ENCODE results near the gene KIAA1614.

Gene KIAA1614

GRCh38 chr1:180912801-180913565 is at the start of gene KIAA1614:
KIAA1614 (plus strand) TSS chr1:180912897; CDS start chr1:180913244, 347 bp downstream.
- DNase-seq (ENCODE audit: low read depth in 2 of 2), result no peak

- peak in 1 of 2 donors; percentile 27 for DNase-seq (ENCODE audit: low read depth in 2 of 2)
Measured at GRCh38 chr1:180863158-180863775, 49.4 kb upstream of the KIAA1614 start.

GRCh38 chr1:180881806-180882509 is 30.7 kb upstream of the KIAA1614 start:
- no peak for DNase-seq (ENCODE audit: low read depth in 2 of 2)

- no peak for DNase-seq (ENCODE audit: low read depth in 2 of 2)
Measured at GRCh38 chr1:180884588-180885300, 28.0 kb upstream of the KIAA1614 start.

- DNase-seq (ENCODE audit: low read depth in 2 of 2), result no peak
Measured at GRCh38 chr1:180886338-180886737, 26.4 kb upstream of the KIAA1614 start.

- no peak for DNase-seq (ENCODE audit: low read depth in 2 of 2)
Measured at GRCh38 chr1:180887841-180888240, 24.9 kb upstream of the KIAA1614 start.

- DNase-seq (ENCODE audit: low read depth in 2 of 2), result no peak
Measured at GRCh38 chr1:180888870-180889269, 23.8 kb upstream of the KIAA1614 start.

GRCh38 chr1:180889325-180889724 is 23.4 kb upstream of the KIAA1614 start:
- no peak for DNase-seq (ENCODE audit: low read depth in 2 of 2)

- no peak for DNase-seq (ENCODE audit: low read depth in 2 of 2)
Measured at GRCh38 chr1:180892272-180892671, 20.4 kb upstream of the KIAA1614 start.

- DNase-seq (ENCODE audit: low read depth in 2 of 2), result no peak
Measured at GRCh38 chr1:180892675-180893074, 20.0 kb upstream of the KIAA1614 start.

GRCh38 chr1:180893614-180894013 is 19.1 kb upstream of the KIAA1614 start:
- no peak for DNase-seq (ENCODE audit: low read depth in 2 of 2)

- DNase-seq (ENCODE audit: low read depth in 2 of 2), result no peak
Measured at GRCh38 chr1:180896161-180896560, 16.5 kb upstream of the KIAA1614 start.

- DNase-seq (ENCODE audit: low read depth in 2 of 2), result no peak
Measured at GRCh38 chr1:180898441-180899219, 14.1 kb upstream of the KIAA1614 start.

- DNase-seq (ENCODE audit: low read depth in 2 of 2), result no peak
Measured at GRCh38 chr1:180899262-180899661, 13.4 kb upstream of the KIAA1614 start.

- no peak for DNase-seq (ENCODE audit: low read depth in 2 of 2)
Measured at GRCh38 chr1:180901076-180901990, 11.4 kb upstream of the KIAA1614 start.

GRCh38 chr1:180902541-180902940 is 10.2 kb upstream of the KIAA1614 start:
- no peak for DNase-seq (ENCODE audit: low read depth in 2 of 2)

- DNase-seq (ENCODE audit: low read depth in 2 of 2), result no peak
Measured at GRCh38 chr1:180905927-180906326, 6.8 kb upstream of the KIAA1614 start.

- DNase-seq (ENCODE audit: low read depth in 2 of 2), result no peak
Measured at GRCh38 chr1:180906511-180906910, 6.2 kb upstream of the KIAA1614 start.

GRCh38 chr1:180907313-180908055 is 5.2 kb upstream of the KIAA1614 start:
- DNase-seq (ENCODE audit: low read depth in 2 of 2), result no peak
